ENCODE data around the gene WDR44.
"Not testable (repeated sequence)": the region's sequence is repeated elsewhere in the genome, so short reads cannot be mapped to it uniquely, and the experiment has no call there.

The WDR44 gene

GRCh38 chrX:118345464-118346257, at the start of gene WDR44:
Gene WDR44, plus strand, starts transcription at chrX:118346106. Its CDS starts 398 bp downstream, at chrX:118346504.
- DNase-seq (ENCODE audit: low spot score), result peak; percentile 91

- DNase-seq (ENCODE audit: low spot score), result not testable (repeated sequence)
These were observed 40.1 kb upstream of the WDR44 start for GRCh38 chrX:118305827-118306226.

GRCh38 chrX:118315529-118315928, 30.4 kb upstream of the WDR44 start:
- DNase-seq (ENCODE audit: low spot score), result no peak

DNA sequence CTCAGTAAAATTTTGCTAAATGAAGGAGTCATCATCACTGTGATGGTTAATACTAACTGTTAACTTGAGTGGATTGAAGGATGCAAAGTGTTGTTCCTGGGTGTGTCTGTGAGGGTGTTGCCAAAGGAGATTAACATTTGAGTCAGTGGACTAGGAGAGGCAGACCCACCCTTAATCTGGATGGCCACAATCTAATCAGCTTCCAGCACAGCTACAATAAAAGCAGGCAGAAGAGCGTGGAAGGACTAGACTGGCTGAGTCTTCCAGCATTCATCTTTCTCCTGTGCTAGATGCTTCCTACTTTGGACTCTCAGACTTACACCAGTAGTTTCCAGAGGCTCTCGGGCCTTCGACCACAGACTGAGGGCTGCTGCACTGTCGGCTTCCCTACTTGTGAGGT, 21.3 kb upstream of the WDR44 start:
- no peak for DNase-seq (ENCODE audit: low spot score)

DNA sequence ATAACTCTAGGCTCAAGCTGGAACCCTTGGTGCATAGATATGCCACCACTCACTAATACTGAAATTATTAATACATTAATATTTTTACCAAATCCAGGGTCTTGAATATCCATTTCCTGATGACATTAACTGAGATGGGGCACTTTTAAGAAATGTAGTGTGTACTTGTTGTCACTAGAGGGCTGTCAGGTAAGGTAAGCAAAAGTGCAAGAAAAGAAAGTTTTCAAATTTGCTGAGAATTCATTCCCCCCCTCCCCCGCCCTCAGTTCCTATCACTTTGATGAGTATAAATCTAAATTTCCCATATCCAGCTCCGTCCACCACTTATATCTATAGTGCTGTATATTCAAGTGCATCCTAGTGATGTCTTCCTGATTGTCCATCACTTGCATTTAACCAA, 20.5 kb upstream of the WDR44 start:
- DNase-seq (ENCODE audit: low spot score), result peak; percentile 22

DNA sequence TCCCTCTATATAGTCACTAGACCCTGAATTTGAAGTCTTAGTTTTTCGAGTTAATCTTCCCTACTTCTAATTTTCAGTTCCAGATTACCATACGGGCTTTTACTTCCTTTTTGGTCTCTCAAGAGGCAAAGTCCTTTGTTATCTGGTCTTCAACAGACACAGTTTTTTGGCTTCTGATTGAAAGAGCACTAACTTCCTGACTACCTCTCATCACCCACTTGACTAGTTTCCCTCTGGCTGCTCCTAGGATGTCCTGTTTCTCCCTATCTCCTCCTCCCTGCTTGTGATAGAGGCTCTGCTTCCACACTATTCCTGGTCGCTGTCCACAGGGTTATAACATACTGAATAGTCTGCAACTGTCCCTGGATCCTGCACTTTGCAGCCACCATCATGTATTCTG, 16.7 kb upstream of the WDR44 start:
- DNase-seq (ENCODE audit: low spot score), result no peak

GRCh38 chrX:118337687-118338086, 8.2 kb upstream of the WDR44 start:
- no peak for DNase-seq (ENCODE audit: low spot score)

DNA sequence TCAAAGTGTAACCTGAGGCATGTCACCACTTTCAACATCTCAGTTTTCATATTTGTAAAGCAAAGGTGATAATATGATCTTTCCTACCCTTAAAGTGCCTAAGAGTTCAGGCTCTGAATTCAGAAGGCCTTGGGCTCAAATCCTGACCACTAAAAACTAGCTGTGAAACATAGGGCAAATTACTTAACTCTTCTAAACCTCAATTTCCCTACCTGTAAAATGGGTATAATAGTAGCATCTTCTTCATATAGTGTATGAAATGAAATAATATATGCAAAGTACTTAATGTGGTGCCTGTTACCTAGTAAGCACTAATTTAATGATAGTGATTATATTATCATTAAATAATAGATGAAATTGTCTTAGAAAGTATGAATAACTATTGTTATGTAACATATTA, 7.0 kb upstream of the WDR44 start:
- DNase-seq (ENCODE audit: low spot score), result no peak

DNA sequence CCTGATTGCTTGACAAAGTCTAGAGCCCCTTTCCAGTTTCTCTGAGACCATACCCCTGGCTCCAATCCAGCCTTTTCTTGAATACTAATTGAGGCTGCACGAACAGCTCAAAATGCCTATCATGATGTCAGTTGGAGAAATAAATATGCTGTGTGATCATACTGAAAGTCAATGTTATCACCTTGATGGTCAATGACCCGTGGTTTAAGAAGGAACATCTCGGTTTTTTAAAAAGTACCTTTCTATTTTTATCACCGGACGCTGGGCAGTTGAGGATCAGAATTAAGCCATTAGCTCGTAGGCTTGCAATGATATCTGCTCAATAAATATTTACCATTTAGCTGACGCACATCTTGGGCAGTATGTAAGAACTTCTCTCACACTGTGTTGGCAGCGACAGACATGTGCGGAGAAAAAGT, 852 bp upstream of the WDR44 start:
- peak; percentile 10 for DNase-seq (ENCODE audit: low spot score)

GRCh38 chrX:118346258-118347094, 570 bp downstream of the WDR44 start:
- DNase-seq (ENCODE audit: low spot score), result peak; percentile 35

DNA sequence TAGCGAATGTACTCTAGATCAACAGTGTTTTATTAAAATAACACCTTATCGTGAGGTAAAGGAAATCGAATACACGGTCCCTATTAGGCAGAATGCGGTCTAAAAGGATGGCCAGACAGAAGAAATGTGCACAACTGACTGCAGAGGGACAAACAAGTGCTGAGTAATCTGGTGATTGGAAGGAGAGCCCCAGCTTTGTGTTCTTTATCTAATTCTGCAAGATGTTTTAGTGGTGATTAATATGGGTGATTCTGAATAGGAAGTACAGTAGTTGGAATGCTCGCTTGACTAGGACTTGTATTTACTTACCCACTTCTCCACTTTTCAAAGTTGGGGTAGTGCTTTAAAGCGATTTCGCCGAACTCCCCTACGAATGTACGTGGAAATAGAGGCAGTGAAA, 1.2 kb downstream of the WDR44 start:
- peak; percentile 80 for DNase-seq (ENCODE audit: low spot score)

DNA sequence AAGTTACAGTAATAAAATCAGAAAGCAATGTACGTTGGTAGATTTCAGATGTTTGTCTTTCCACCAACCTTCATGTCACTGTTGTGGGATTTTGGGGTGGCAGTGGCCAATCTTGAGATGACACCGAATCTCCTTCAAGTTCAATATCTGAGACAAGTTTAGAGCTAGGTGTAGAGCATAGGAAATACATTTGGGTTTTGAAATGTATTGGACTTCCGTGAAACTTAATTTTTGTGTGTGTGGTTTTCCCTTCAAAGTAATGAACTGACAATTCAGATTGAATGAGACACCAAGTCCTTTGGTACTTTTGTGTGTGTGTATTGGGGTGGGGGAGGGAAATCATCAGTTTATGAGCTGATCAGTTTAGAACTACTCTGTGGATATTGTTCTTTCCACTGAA, 1.8 kb downstream of the WDR44 start:
- DNase-seq (ENCODE audit: low spot score), result no peak

- no peak for DNase-seq (ENCODE audit: low spot score)
These were observed 2.4 kb downstream of the WDR44 start for GRCh38 chrX:118348186-118348810.

GRCh38 chrX:118349188-118349587, 3.3 kb downstream of the WDR44 start:
- no peak for DNase-seq (ENCODE audit: low spot score)

DNA sequence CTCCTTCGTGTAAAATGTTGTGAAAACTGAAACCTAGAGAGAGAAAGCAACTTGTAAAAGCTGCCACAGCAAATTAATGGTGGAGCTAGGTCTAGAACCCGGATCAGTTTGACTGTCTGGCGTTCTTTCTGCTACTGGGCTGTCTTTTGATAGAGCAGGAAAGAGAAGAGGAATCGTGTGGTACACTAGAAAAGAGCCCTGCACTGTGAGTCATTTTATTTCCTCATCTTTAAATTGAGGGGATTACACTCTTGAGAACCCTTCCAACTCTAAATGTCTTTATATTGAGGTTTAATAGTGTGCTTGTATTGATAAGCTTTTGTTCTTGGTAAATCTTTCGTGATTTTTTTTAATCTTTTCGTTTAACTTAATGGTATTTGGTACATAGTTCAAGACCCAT, 4.3 kb downstream of the WDR44 start:
- no peak for DNase-seq (ENCODE audit: low spot score)

DNA sequence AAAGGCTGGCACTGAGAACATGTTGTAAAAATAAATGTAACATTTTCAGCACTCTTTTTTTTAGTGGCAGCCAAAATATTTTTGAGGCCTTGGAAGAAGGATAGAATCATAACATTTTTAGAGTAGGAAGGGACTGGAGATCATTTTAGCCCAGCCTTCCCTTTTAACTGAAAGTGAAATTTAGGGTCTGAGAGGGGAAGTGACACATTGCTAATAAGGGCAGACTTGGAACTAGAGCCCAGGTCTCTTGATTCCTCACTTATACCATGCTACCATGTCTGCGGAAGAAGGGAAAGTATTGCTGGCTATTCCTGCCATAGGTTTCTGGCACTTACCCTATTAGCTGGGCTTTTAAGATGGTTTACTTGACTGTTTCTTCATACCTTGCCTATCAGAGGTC, 4.8 kb downstream of the WDR44 start:
- no peak for DNase-seq (ENCODE audit: low spot score)

DNA sequence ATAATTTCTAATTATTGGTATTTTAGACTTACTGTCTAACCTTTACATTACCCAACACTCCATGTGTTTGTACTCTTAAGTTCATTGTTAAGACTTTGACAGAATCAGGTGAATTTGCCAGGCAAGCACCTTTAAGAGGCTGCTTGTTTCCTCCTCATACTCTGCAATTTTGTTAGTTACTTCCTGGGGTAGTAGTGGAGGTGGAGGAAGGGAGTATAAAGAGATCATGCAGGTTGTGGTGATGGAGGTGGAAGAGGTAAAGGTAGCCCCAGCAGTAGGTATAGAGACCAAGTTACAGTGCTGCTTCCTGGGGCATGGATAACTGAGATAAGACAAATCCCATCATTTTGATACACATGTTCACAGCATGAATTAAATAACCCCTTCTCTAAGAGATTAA, 6.7 kb downstream of the WDR44 start:
- DNase-seq (ENCODE audit: low spot score), result no peak

GRCh38 chrX:118353081-118353850, 7.4 kb downstream of the WDR44 start:
- no peak for DNase-seq (ENCODE audit: low spot score)

DNA sequence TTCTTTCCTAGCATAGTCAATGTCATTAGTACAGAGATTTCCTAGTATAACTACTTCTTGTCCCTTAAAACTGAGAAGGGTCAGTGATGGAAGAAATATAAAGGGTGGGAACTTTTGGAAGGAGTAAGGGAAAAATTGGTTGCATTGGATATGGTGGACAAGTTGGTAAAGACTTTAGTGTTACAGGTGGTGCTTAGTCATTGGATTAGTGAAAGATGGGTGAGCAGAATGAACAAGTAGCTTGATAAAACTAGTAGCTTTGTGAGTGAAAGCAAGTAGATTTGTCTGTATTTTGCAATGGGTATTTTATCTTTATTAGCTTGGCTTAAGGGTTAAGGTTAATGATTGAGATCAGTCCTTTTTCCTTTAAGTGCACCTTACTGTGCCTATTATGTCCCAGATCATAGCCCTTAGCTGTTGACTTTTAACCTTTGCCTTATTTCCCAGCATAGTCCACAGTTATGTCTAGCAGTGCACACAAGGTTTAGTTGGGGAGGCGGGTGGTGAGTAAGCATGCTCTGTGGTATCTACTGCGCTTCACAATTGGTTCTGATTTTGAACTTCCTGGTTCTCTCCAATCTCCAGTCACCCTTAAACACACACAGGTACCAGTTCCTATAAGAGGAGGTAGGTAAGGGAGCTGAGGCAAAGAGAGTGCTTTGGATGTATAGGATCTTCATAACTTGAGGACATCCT, 9.5 kb downstream of the WDR44 start:
- DNase-seq (ENCODE audit: low spot score), result no peak

DNA sequence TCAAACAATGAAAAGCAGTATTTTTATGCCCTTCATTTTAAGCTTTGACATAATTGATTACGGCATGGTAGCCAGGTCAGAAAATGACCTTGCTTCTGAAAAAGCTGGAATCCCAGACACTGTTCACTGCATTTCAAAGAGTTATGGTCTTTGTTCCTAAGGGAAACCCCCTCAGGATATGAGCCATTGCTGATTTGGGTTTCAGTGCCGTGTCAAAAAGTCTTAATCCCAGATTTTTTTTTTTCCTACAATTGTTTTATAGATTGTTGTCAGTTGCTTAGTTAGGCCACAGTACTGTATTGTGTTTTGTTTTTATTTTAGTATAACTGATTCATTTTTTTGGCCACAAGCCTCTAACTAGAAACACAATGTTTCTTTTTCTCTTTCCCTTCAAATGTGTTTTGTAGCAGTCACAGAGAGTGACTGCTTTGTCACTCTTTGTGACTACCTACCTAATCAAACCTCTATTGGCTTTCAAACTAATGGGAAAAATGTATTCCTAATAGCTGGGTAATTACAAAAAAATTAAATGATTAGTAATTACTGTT, 10.3 kb downstream of the WDR44 start:
- no peak for DNase-seq (ENCODE audit: low spot score)
